Karpas-422 (cell line): Measurements from ENCODE around the gene EMILIN1. TPM values are rescaled to one million over a fixed set of nuclear protein-coding genes. Genes with fewer than 3 reads are reported as not detected.

Source experiments
- DNase-seq: peaks from one replicate; pipeline ENCODE4 v3.0.0-alpha.2; 2015
- H2AFZ ChIP-seq: fragments of 200-600 bp; sonication (generic); 2 replicates; pipeline ENCODE4 v1.6.1; 2014; ENCODE audit warnings: antibody characterized with exemption, low read length, mixed read lengths
- H3K27ac ChIP-seq: fragments of 200-600 bp; sonication (generic); 2 replicates; pipeline ENCODE4 v1.5.1; 2014; ENCODE audit warnings: mild to moderate bottlenecking, low read length, moderate library complexity
- H3K27me3 ChIP-seq: fragments of 200-600 bp; sonication (generic); 2 replicates; pipeline ENCODE4 v1.6.1; 2014; ENCODE audit warnings: low read length, mixed read lengths
- H3K36me3 ChIP-seq: fragments of 200-600 bp; sonication (generic); 2 replicates; pipeline ENCODE4 v1.6.1; 2014; ENCODE audit warnings: low read length, mixed read lengths; ENCODE audit not compliant: insufficient read depth
- H3K4me1 ChIP-seq: fragments of 200-600 bp; sonication (generic); 2 replicates; pipeline ENCODE4 v1.6.1; 2014; ENCODE audit warnings: mild to moderate bottlenecking, low read length, mixed read lengths
- H3K4me2 ChIP-seq: fragments of 200-600 bp; sonication (generic); 2 replicates; pipeline ENCODE4 v1.6.1; 2014; ENCODE audit warnings: low read length, low read depth, mild to moderate bottlenecking; ENCODE audit not compliant: poor library complexity, severe bottlenecking
- H3K4me3 ChIP-seq: fragments of 200-600 bp; sonication (generic); 2 replicates; pipeline ENCODE4 v1.5.1; 2014; ENCODE audit warnings: mild to moderate bottlenecking, antibody characterized with exemption, low read length, mixed read lengths
- H3K79me2 ChIP-seq: fragments of 200-600 bp; sonication (generic); 2 replicates; pipeline ENCODE4 v1.6.1; 2014; ENCODE audit warnings: mild to moderate bottlenecking, low read length, mixed read lengths
- H3K9ac ChIP-seq: fragments of 200-600 bp; sonication (generic); 2 replicates; pipeline ENCODE4 v1.6.0; 2014; ENCODE audit warnings: low read length
- H3K9me2 ChIP-seq: fragments of 200-600 bp; sonication (generic), shearing (Covaris generic); replicated peaks from 2 replicates; pipeline ENCODE4 v1.6.0; 2014; ENCODE audit warnings: mild to moderate bottlenecking, low read length, moderate library complexity; ENCODE audit not compliant: insufficient read depth
- H3K9me3 ChIP-seq: fragments of 300-700, 200-600 bp; sonication (generic); 2 replicates; pipeline ENCODE4 v1.6.1; 2014; ENCODE audit warnings: low read length, mixed read lengths
- H4K20me1 ChIP-seq: fragments of 200-600 bp; sonication (generic); 2 replicates; pipeline ENCODE4 v1.6.1; 2014; ENCODE audit warnings: mild to moderate bottlenecking, antibody characterized with exemption, low read length, low read depth; ENCODE audit not compliant: insufficient read depth
- total RNA-seq: library from RNA; depleted of rRNA; stranded (reverse); fragments of >200 nt; shearing (Covaris generic); gene quantifications from 2 replicates; pipeline ENCODE4 v1.2.3, GENCODE V29; 2014; ENCODE audit warnings: low replicate concordance; rRNA removed

Gene EMILIN1
- total RNA-seq, 1 experiment from 2014 or later: not detected

GRCh38 chr2:27131429-27131828, 53.0 kb downstream of the EMILIN1 start:
- Histone ChIP-seq H3K4me3 (no peak overlapping the region), H3K9me3 (no peaks in the 10 kb centered on the region), H4K20me1 (peaks cover 10% of the 10 kb centered on the region), H3K9me2 (no peaks in the 10 kb centered on the region), H3K27ac (no peak overlapping the region), H3K27me3 (no peaks in the 10 kb centered on the region), H3K36me3 (peaks cover 12% of the 10 kb centered on the region; the same call in 1 of the 2 replicates), H3K4me2 (no peak overlapping the region), H3K4me1 (peaks cover 18% of the 10 kb centered on the region), H3K79me2 (peaks cover 16% of the 10 kb centered on the region), H2AFZ (no peak overlapping the region), H3K9ac (no peak overlapping the region)
- DNase-seq: no peak

- Histone ChIP-seq H3K4me3 (peak overlapping the region; percentile 96), H3K9ac (peak overlapping the region; percentile 96), H3K79me2 (peaks cover 16% of the 10 kb centered on the region), H3K4me1 (peaks cover 18% of the 10 kb centered on the region), H3K4me2 (peak overlapping the region; percentile 92), H3K36me3 (peaks cover 12% of the 10 kb centered on the region; the same call in 1 of the 2 replicates), H3K9me2 (no peaks in the 10 kb centered on the region), H3K9me3 (no peaks in the 10 kb centered on the region), H3K27ac (peak overlapping the region; percentile 72; the same call in 1 of the 2 replicates), H2AFZ (no peak overlapping the region), H4K20me1 (peaks cover 10% of the 10 kb centered on the region), H3K27me3 (no peaks in the 10 kb centered on the region)
- DNase-seq: no peak
These were observed 54.9 kb downstream of the EMILIN1 start for GRCh38 chr2:27133195-27133875.

- Histone ChIP-seq H3K36me3 (peaks cover 12% of the 10 kb centered on the region; the same call in 1 of the 2 replicates), H3K27me3 (no peaks in the 10 kb centered on the region), H3K4me1 (peaks cover 18% of the 10 kb centered on the region), H3K4me2 (peak within 1 kb of the TSS; percentile 92), H3K4me3 (peak within 1 kb of the TSS; percentile 96), H3K9me2 (no peaks in the 10 kb centered on the region), H3K9ac (peak within 1 kb of the TSS; percentile 96), H3K79me2 (peaks cover 16% of the 10 kb centered on the region), H3K27ac (peak within 1 kb of the TSS; percentile 72), H3K9me3 (no peaks in the 10 kb centered on the region), H2AFZ (peak within 1 kb of the TSS; percentile 89), H4K20me1 (peaks cover 10% of the 10 kb centered on the region)
- peak; percentile 99 for DNase-seq
These were observed 55.7 kb downstream of the EMILIN1 start, which contains the start of gene PREB for GRCh38 chr2:27133905-27134780. PREB (minus strand) TSS chr2:27134636; CDS start chr2:27134421, 215 bp downstream.

- H3K36me3 ChIP-seq: peaks cover 12% of the 10 kb centered on the region; the same call in 1 of the 2 replicates
- H3K9ac ChIP-seq: peak overlapping the region; percentile 51
- peaks cover 10% of the 10 kb centered on the region for H4K20me1 ChIP-seq
- no peak overlapping the region for H3K27ac ChIP-seq
- H3K9me2 ChIP-seq: no peaks in the 10 kb centered on the region
- peaks cover 16% of the 10 kb centered on the region for H3K79me2 ChIP-seq
- H2AFZ ChIP-seq: peak overlapping the region; percentile 63; the same call in 1 of the 2 replicates
- H3K9me3 ChIP-seq: no peaks in the 10 kb centered on the region
- peak overlapping the region; percentile 92 for H3K4me2 ChIP-seq
- no peaks in the 10 kb centered on the region for H3K27me3 ChIP-seq
- peak overlapping the region; percentile 96; the same call in 1 of the 2 replicates for H3K4me3 ChIP-seq
- DNase-seq: no peak
- peaks cover 18% of the 10 kb centered on the region for H3K4me1 ChIP-seq
These were observed 56.5 kb downstream of the EMILIN1 start for GRCh38 chr2:27134781-27135477.

- no peaks in the 10 kb centered on the region for H3K27me3 ChIP-seq
- H2AFZ ChIP-seq: peak overlapping the region; percentile 63; the same call in 1 of the 2 replicates
- peaks cover 16% of the 10 kb centered on the region for H3K79me2 ChIP-seq
- DNase-seq: no peak
- no peak overlapping the region for H3K4me2 ChIP-seq
- peaks cover 18% of the 10 kb centered on the region for H3K4me1 ChIP-seq
- H3K9me3 ChIP-seq: no peaks in the 10 kb centered on the region
- H3K4me3 ChIP-seq: no peak overlapping the region
- peaks cover 12% of the 10 kb centered on the region; the same call in 1 of the 2 replicates for H3K36me3 ChIP-seq
- no peak overlapping the region for H3K27ac ChIP-seq
- H3K9me2 ChIP-seq: no peaks in the 10 kb centered on the region
- H4K20me1 ChIP-seq: peaks cover 10% of the 10 kb centered on the region
- H3K9ac ChIP-seq: no peak overlapping the region
These were observed 57.1 kb downstream of the EMILIN1 start for GRCh38 chr2:27135478-27135955.

Other genes with a start within 250 kb of the EMILIN1 start
- not detected in 2 replicates for gene DPYSL5, start 230.5 kb upstream of the EMILIN1 start, total RNA-seq
- gene MAPRE3, start 108.0 kb upstream of the EMILIN1 start, total RNA-seq: 0.30 and 0.65 TPM in 2 replicates
- 20.8 and 31.8 TPM in 2 replicates for gene TMEM214, start 45.6 kb upstream of the EMILIN1 start, total RNA-seq
- gene AGBL5, start 26.9 kb upstream of the EMILIN1 start, total RNA-seq: 30.0 and 35.7 TPM in 2 replicates
- 201 and 402 TPM in 2 replicates for gene OST4, start 7.0 kb upstream of the EMILIN1 start, total RNA-seq
- 3.5 and 4.1 TPM in 2 replicates for gene KHK, start 8.2 kb downstream of the EMILIN1 start, total RNA-seq
- gene CGREF1, start 40.5 kb downstream of the EMILIN1 start, total RNA-seq: not detected in 2 replicates
- 1.4 and 2.4 TPM in 2 replicates for gene ABHD1, start 45.2 kb downstream of the EMILIN1 start, total RNA-seq
- gene PREB, start 56.0 kb downstream of the EMILIN1 start, total RNA-seq: 65.7 and 81.4 TPM in 2 replicates
- not detected in 2 replicates for gene PRR30, start 60.8 kb downstream of the EMILIN1 start, total RNA-seq
- not detected in 2 replicates for gene TCF23, start 70.4 kb downstream of the EMILIN1 start, total RNA-seq
- gene ATRAID, start 133.4 kb downstream of the EMILIN1 start, total RNA-seq: 125 and 167 TPM in 2 replicates
- 23.7 and 38.4 TPM in 2 replicates for gene SLC5A6, start 133.7 kb downstream of the EMILIN1 start, total RNA-seq
- gene CAD, start 138.8 kb downstream of the EMILIN1 start, total RNA-seq: 69.5 and 71.4 TPM in 2 replicates
- 0.19 and 0.29 TPM in 2 replicates for gene SLC30A3, start 184.4 kb downstream of the EMILIN1 start, total RNA-seq
- gene DNAJC5G, start 196.8 kb downstream of the EMILIN1 start, total RNA-seq: not detected in 2 replicates
- not detected in 2 replicates for gene TRIM54, start 203.8 kb downstream of the EMILIN1 start, total RNA-seq
- 2.5 and 7.1 TPM in 2 replicates for gene UCN, start 229.8 kb downstream of the EMILIN1 start, total RNA-seq
- 103 and 126 TPM in 2 replicates for gene MPV17, start 244.5 kb downstream of the EMILIN1 start, total RNA-seq